GM18907 (cell line): ENCODE measurements around the gene SYNPO2L.
"Not testable (repeated sequence)": the region's sequence is repeated elsewhere in the genome, so short reads cannot be mapped to it uniquely, and the experiment has no call there.

Experiments used
- ATAC-seq: cut with Tn5 transposase; IDR thresholded peaks from one replicate; pipeline ENCODE4 v1.9.1; 2021; ENCODE audit warnings: mild to moderate bottlenecking, moderate library complexity; ENCODE audit not compliant: unreplicated experiment

Gene SYNPO2L

DNA sequence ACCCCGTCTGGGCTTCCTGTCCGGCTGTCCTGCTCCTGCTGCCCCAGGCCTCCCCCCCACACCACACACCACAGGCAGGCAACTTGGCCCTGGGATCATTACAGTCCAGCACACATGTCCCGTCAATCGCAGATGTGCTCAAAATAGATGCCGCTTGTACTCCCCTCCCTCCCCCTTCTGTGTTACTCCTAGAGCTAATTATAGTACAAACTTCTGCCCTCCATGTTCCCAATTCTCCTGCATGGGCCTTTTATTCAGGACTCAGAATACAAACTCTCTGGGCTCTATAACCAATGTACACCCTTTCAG is at the start of gene SYNPO2L:
TSS of gene SYNPO2L (minus strand) at position 40 of the 309 bp plus-strand sequence. CDS start 107 bp downstream, outside the sequence.
- no peak for ATAC-seq

DNA sequence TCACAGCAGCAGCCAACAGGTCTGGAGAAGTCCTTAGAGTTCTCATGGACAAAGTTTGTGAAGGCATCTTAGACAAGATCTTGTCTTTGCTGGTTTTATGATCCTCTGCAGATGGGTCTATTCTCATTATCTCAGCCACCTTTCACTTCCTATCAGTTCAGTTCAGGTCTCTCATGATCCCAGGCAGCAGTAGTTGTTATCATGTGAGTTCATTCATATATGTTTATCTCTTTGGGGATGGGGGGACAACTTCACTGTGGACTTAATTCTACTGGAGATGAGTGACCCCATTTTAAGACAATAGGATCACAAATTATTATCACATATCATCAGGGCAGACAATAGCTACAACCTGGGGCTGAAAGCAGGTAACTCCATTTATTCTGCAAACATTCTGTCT is 48.1 kb upstream of the SYNPO2L start:
- not testable (repeated sequence) for ATAC-seq

GRCh38 chr10:73698819-73699218 is 43.0 kb upstream of the SYNPO2L start:
- not testable (repeated sequence) for ATAC-seq

DNA sequence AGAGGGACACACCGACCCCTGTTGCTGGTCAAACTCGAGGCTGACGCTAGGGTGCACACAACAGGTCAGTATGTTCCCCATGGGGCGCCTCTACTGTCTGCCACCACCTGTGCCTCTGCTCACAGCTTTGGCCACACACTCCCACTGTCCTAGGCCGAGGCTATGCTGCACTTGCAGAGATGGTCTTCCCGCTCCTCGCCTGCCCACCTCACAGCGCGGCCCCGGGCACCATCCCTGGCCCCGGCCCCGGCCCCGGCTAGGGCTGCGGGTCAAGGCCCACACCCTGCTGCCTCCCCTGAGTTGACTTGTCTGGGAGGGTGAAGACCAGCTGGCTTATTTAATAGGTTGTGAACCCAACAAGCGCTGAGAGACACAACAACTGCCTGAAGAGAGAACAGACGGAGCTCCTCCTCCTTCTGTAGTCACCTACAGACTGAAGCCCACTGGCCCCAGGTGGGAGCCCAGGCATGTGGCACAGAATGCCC is 41.9 kb upstream of the SYNPO2L start, which contains the start of gene AGAP5:
TSS of gene AGAP5 (minus strand) at position 435 of the 485 bp plus-strand sequence. CDS start at position 81, 354 bp downstream.
- not testable (repeated sequence) for ATAC-seq

GRCh38 chr10:73695302-73695701 is 39.5 kb upstream of the SYNPO2L start:
- not testable (repeated sequence) for ATAC-seq

DNA sequence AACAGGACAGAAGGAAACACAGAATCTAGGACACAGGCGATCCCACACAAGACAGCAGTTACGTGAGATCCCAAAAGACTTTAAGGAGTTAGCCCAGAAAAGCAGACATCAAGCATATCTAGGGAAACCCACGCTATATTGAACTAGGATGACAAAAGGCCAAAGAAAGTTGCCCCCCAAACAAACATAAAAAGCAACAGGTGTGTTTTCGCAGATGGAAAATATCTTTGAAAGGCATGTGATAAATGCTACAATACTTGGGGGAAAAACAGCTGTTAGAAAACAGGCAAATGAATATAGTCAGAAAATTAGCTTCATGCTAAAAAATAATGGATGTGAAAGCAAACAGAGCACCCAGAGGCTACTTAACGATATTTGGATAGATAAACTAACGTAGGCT is 34.9 kb upstream of the SYNPO2L start:
- not testable (repeated sequence) for ATAC-seq

- not testable (repeated sequence) for ATAC-seq
Measured at GRCh38 chr10:73689596-73689995, 33.8 kb upstream of the SYNPO2L start.

GRCh38 chr10:73687641-73688040 is 31.8 kb upstream of the SYNPO2L start:
- ATAC-seq: not testable (repeated sequence)

DNA sequence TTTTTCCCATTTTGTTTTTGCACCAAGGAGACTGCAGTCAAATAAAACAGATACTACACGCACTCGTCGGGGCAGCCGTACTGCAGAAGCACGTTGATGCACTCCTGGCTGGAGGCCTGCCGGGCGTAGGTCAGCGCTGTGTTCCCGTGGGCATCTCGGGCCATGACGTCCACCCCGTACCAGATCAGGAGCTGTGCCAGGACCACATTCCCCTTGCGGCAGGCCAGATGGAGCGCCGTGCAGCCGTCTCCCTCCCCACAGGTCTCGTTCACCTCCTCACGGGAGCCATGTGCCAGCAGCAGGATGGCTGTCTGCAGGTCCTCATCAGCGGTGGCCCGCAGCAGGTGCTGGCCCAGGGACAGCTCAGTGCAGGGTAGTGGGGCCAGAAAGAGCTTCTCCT is 18.7 kb upstream of the SYNPO2L start:
- ATAC-seq: not testable (repeated sequence)

- ATAC-seq: not testable (repeated sequence)
Measured at GRCh38 chr10:73668378-73668777, 12.5 kb upstream of the SYNPO2L start.

GRCh38 chr10:73666153-73666809 is 10.5 kb upstream of the SYNPO2L start:
- ATAC-seq: not testable (repeated sequence)

- ATAC-seq: not testable (repeated sequence)
Measured at GRCh38 chr10:73665581-73665980, 9.8 kb upstream of the SYNPO2L start.

GRCh38 chr10:73664156-73665040 is 8.6 kb upstream of the SYNPO2L start:
- ATAC-seq: not testable (repeated sequence)

GRCh38 chr10:73663621-73664020 is 7.8 kb upstream of the SYNPO2L start:
- not testable (repeated sequence) for ATAC-seq

- not testable (repeated sequence) for ATAC-seq
Measured at GRCh38 chr10:73662705-73663104, 6.9 kb upstream of the SYNPO2L start.

GRCh38 chr10:73655257-73655989 is 406 bp downstream of the SYNPO2L start:
- ATAC-seq: no peak

- no peak for ATAC-seq
Measured at GRCh38 chr10:73653701-73654100, 2.1 kb downstream of the SYNPO2L start.

GRCh38 chr10:73653195-73653594 is 2.6 kb downstream of the SYNPO2L start:
- ATAC-seq: no peak

- peak; percentile 40 for ATAC-seq
Measured at GRCh38 chr10:73650537-73651331, 5.1 kb downstream of the SYNPO2L start.

- no peak for ATAC-seq
Measured at GRCh38 chr10:73649876-73650536, 5.8 kb downstream of the SYNPO2L start.
